Measurements from ENCODE around the gene JAM3.

Gene JAM3

DNA sequence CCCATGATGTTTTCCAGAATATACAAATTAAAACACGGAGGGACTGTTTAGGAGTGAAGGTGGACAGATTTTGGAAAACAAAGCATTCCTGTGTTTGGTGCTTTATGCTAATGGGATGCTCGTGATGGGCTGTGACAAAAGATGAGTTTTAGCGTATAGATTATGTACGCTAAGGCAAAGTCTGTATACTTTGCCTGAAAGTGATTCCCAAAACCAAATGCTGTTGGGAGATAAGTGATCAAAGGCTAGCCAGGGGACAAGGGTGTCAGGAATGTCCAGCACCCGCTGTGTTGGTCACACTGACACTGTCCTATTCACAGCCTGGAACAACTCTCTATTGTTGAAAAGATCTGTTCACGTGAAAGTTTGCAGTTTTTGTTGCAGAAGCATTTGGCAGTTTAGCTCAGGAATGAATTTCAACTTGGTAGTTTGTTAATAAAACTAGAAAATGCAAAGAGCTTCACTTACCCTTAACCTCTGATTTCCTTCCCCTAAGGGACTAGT lies 1.5 kb downstream of the JAM3 start:
- no peak for ATAC-seq
- TF ChIP-seq, protein P1, sequence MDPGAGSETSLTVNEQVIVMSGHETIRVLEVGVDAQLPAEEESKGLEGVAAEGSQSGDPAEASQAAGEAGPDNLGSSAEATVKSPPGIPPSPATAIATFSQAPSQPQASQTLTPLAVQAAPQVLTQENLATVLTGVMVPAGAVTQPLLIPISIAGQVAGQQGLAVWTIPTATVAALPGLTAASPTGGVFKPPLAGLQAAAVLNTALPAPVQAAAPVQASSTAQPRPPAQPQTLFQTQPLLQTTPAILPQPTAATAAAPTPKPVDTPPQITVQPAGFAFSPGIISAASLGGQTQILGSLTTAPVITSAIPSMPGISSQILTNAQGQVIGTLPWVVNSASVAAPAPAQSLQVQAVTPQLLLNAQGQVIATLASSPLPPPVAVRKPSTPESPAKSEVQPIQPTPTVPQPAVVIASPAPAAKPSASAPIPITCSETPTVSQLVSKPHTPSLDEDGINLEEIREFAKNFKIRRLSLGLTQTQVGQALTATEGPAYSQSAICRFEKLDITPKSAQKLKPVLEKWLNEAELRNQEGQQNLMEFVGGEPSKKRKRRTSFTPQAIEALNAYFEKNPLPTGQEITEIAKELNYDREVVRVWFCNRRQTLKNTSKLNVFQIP (CRISPR knock-in tag; IDR thresholded peaks at IDR 0.05; ENCODE audit: borderline replicate concordance, low read depth): no peak
- TF ChIP-seq RARB (CRISPR knock-in tag; IDR thresholded peaks at IDR 0.05) (no peak), GLIS3 (CRISPR knock-in tag; IDR thresholded peaks at IDR 0.05) (no peak), ZFP30 (CRISPR knock-in tag; IDR thresholded peaks at IDR 0.05) (no peak), ZNF70 (CRISPR knock-in tag; IDR thresholded peaks at IDR 0.05) (no peak), ZFP3 (CRISPR knock-in tag; IDR thresholded peaks at IDR 0.05) (no peak), ZNF8 (CRISPR knock-in tag; IDR thresholded peaks at IDR 0.05) (no peak), OSR1 (CRISPR knock-in tag; IDR thresholded peaks at IDR 0.05) (no peak), TOX (CRISPR knock-in tag; IDR thresholded peaks at IDR 0.05; ENCODE audit: borderline replicate concordance) (no peak), CSRNP3 (CRISPR knock-in tag; IDR thresholded peaks at IDR 0.05) (no peak), BACH2 (CRISPR knock-in tag; IDR thresholded peaks at IDR 0.05; ENCODE audit: borderline replicate concordance) (no peak), SNAI2 (CRISPR knock-in tag; IDR thresholded peaks at IDR 0.05) (no peak), ZC3H10 (CRISPR knock-in tag; IDR thresholded peaks at IDR 0.05) (no peak), ESRRG (CRISPR knock-in tag; IDR thresholded peaks at IDR 0.05) (no peak), ARNTL (CRISPR knock-in tag; IDR thresholded peaks at IDR 0.05; ENCODE audit: borderline replicate concordance, low read depth) (no peak), PPARA (CRISPR knock-in tag; IDR thresholded peaks at IDR 0.05; ENCODE audit: borderline replicate concordance) (no peak)
- TF ChIP-seq, protein P2, sequence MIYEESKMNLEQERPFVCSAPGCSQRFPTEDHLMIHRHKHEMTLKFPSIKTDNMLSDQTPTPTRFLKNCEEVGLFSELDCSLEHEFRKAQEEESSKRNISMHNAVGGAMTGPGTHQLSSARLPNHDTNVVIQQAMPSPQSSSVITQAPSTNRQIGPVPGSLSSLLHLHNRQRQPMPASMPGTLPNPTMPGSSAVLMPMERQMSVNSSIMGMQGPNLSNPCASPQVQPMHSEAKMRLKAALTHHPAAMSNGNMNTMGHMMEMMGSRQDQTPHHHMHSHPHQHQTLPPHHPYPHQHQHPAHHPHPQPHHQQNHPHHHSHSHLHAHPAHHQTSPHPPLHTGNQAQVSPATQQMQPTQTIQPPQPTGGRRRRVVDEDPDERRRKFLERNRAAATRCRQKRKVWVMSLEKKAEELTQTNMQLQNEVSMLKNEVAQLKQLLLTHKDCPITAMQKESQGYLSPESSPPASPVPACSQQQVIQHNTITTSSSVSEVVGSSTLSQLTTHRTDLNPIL (CRISPR knock-in tag; IDR thresholded peaks at IDR 0.05; ENCODE audit: low read depth): no peak
- TF ChIP-seq, protein P3, sequence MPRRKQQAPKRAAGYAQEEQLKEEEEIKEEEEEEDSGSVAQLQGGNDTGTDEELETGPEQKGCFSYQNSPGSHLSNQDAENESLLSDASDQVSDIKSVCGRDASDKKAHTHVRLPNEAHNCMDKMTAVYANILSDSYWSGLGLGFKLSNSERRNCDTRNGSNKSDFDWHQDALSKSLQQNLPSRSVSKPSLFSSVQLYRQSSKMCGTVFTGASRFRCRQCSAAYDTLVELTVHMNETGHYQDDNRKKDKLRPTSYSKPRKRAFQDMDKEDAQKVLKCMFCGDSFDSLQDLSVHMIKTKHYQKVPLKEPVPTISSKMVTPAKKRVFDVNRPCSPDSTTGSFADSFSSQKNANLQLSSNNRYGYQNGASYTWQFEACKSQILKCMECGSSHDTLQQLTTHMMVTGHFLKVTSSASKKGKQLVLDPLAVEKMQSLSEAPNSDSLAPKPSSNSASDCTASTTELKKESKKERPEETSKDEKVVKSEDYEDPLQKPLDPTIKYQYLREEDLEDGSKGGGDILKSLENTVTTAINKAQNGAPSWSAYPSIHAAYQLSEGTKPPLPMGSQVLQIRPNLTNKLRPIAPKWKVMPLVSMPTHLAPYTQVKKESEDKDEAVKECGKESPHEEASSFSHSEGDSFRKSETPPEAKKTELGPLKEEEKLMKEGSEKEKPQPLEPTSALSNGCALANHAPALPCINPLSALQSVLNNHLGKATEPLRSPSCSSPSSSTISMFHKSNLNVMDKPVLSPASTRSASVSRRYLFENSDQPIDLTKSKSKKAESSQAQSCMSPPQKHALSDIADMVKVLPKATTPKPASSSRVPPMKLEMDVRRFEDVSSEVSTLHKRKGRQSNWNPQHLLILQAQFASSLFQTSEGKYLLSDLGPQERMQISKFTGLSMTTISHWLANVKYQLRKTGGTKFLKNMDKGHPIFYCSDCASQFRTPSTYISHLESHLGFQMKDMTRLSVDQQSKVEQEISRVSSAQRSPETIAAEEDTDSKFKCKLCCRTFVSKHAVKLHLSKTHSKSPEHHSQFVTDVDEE (CRISPR knock-in tag; IDR thresholded peaks at IDR 0.05): no peak

DNA sequence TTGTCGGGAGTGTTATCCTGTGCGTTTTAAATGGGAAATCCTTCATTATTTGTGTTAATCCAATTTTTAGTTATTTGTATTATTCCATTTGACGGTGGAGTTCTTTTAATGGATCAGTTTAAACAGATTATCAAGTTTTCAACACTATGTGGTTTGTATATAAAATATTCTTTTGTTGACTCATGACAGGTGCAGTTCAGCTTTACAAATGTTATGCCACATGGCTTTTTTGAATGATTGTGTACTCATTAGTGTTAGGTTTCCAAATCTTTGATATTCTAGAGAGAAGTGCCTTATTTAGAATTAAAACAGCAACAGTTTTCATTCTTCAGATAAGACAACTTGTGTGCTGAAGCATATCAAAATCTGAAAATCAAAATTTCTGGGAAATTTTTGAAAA lies 2.4 kb downstream of the JAM3 start:
- TF ChIP-seq ZFP3 (CRISPR knock-in tag; IDR thresholded peaks at IDR 0.05) (no peak), ZC3H10 (CRISPR knock-in tag; IDR thresholded peaks at IDR 0.05) (no peak), ZNF70 (CRISPR knock-in tag; IDR thresholded peaks at IDR 0.05) (no peak), ARNTL (CRISPR knock-in tag; IDR thresholded peaks at IDR 0.05; ENCODE audit: borderline replicate concordance, low read depth) (no peak), ZNF565 (CRISPR knock-in tag; conservative IDR thresholded peaks at IDR 0.05; ENCODE audit: low read depth) (no peak)
- no peak for ATAC-seq

- no peak for ATAC-seq
- TF ChIP-seq ZC3H10 (CRISPR knock-in tag; IDR thresholded peaks at IDR 0.05) (no peak), GLIS3 (CRISPR knock-in tag; IDR thresholded peaks at IDR 0.05) (no peak), RARB (CRISPR knock-in tag; IDR thresholded peaks at IDR 0.05) (no peak), CSDC2 (CRISPR knock-in tag; IDR thresholded peaks at IDR 0.05) (no peak), ZNF8 (CRISPR knock-in tag; IDR thresholded peaks at IDR 0.05) (no peak), ZNF70 (CRISPR knock-in tag; IDR thresholded peaks at IDR 0.05) (no peak), TCF4 (CRISPR knock-in tag; IDR thresholded peaks at IDR 0.05; ENCODE audit: borderline replicate concordance) (no peak), ESRRG (CRISPR knock-in tag; IDR thresholded peaks at IDR 0.05) (no peak), SNAI2 (CRISPR knock-in tag; IDR thresholded peaks at IDR 0.05) (no peak), ISL1 (CRISPR knock-in tag; IDR thresholded peaks at IDR 0.05) (no peak), BACH2 (CRISPR knock-in tag; IDR thresholded peaks at IDR 0.05; ENCODE audit: borderline replicate concordance) (no peak), ARNTL (CRISPR knock-in tag; IDR thresholded peaks at IDR 0.05; ENCODE audit: borderline replicate concordance, low read depth) (no peak), ZFP30 (CRISPR knock-in tag; IDR thresholded peaks at IDR 0.05) (no peak), TOX (CRISPR knock-in tag; IDR thresholded peaks at IDR 0.05; ENCODE audit: borderline replicate concordance) (no peak)
- TF ChIP-seq, protein P2 (CRISPR knock-in tag; IDR thresholded peaks at IDR 0.05; ENCODE audit: low read depth): no peak
- TF ChIP-seq, protein P3 (CRISPR knock-in tag; IDR thresholded peaks at IDR 0.05): no peak
- TF ChIP-seq, protein P1 (CRISPR knock-in tag; IDR thresholded peaks at IDR 0.05; ENCODE audit: borderline replicate concordance, low read depth): no peak
Observed at GRCh38 chr11:134071766-134072402, 3.0 kb downstream of the JAM3 start.
